Kidney (tissue), 14 donors: ENCODE data around the gene MAML3. TPM values are rescaled to one million over a fixed set of nuclear protein-coding genes. Genes with fewer than 3 reads are reported as not detected.

Experiments
- DNase-seq, 5 donors: peaks; one replicate each; pipeline ENCODE4 v3.0.0-alpha.2; 2013 to 2020
- FAIRE-seq: peaks from 2 replicates; lab custom pipeline; 2012; peaks lifted over from hg19 to GRCh38; lab: Jason Lieb, UNC
- H3K27ac ChIP-seq, 2 donors: one replicate each; pipeline ENCODE4 v1.7.0; 2013; ENCODE audit warnings: low read depth in 2 of 2, low read length in 2 of 2, inconsistent platforms in 1 of 2
- H3K27me3 ChIP-seq: one replicate; pipeline ENCODE4 v1.7.1; 2013; ENCODE audit warnings: low read length, inconsistent platforms; ENCODE audit not compliant: control insufficient read depth, insufficient read depth
- H3K36me3 ChIP-seq, 3 donors: one replicate each; pipeline versions ENCODE4 v1.7.0 to v1.7.1; 2013; ENCODE audit warnings: low read length in 3 of 3, control low read depth in 1 of 3, inconsistent platforms in 1 of 3; ENCODE audit not compliant: insufficient read depth in 3 of 3, control insufficient read depth in 2 of 3
- H3K4me1 ChIP-seq, 3 donors: one replicate each; pipeline versions ENCODE4 v1.7.0 to v1.7.1; 2013; ENCODE audit warnings: low read length in 3 of 3, inconsistent platforms in 1 of 3, low read depth in 1 of 3; ENCODE audit not compliant: control insufficient read depth in 2 of 3, insufficient read depth in 2 of 3
- H3K4me3 ChIP-seq, 3 donors: one replicate each; pipeline versions ENCODE4 v1.7.0 to v1.8.1; 2013; ENCODE audit warnings: low read length in 3 of 3, control low read depth in 1 of 3, inconsistent platforms in 1 of 3
- H3K9ac ChIP-seq, 3 donors: one replicate each; pipeline versions ENCODE4 v1.7.0 to v1.7.1; 2013; ENCODE audit warnings: low read length in 3 of 3, control low read depth in 1 of 3, inconsistent platforms in 1 of 3
- H3K9me3 ChIP-seq, 3 donors: one replicate each; pipeline versions ENCODE4 v1.7.0 to v1.7.1; 2013; ENCODE audit warnings: low read length in 3 of 3, control low read depth in 1 of 3, inconsistent platforms in 1 of 3; ENCODE audit not compliant: control insufficient read depth in 2 of 3, insufficient read depth in 1 of 3
- CTCF ChIP-seq: IDR thresholded peaks from 3 replicates; pipeline ENCODE4 v1.5.1; 2012; ENCODE audit warnings: mild to moderate bottlenecking, moderate library complexity, borderline replicate concordance; ENCODE audit not compliant: insufficient read depth; ENCODE audit errors: extremely low read depth
- intact Hi-C: fragments of 100-400 bp; cut with DNase I; formaldehyde crosslinking; loops from one replicate; pipeline ENCODE4 v1.11.1; 2022
- polyA plus RNA-seq: library from polyadenylated mRNA; stranded (reverse); fragments of 350-450 nt; fragmentation: Illumina TruSeq; extraction: RNeasy Lipid Tissue Mini Kit (QIAGEN cat#74804); gene quantifications from one replicate; pipeline ENCODE4 v1.2.3, GENCODE V29; 2014; ENCODE audit warnings: low read depth, low replicate concordance; ENCODE audit not compliant: insufficient read depth
- total RNA-seq: library from RNA; stranded (reverse); fragmentation: NEBNext Ultra II Directional; extraction: Animal tissue kit (Norgen Biotek cat#: 25700); gene quantifications from one replicate; pipeline ENCODE4 v1.2.1, GENCODE V29; 2021
- donor health status: control.
- donor health status: control.
- donor health status: control.
- donor health status: control.
- donor health status: control.
- donor health status: DM: yes; HTN: yes; CAD: no.
- donor health status: Normal renal cell carcinoma (clear cell type).

The MAML3 gene
- total and polyA plus RNA-seq, 2 donors from 2014 or later = 1.4 to 10.4 TPM

GRCh38 chr4:140125374-140125773 is 28.6 kb downstream of the MAML3 start:
- no peak overlapping the region for H3K27ac ChIP-seq
- H3K4me1 ChIP-seq = no peaks in the 10 kb centered on the region
- H3K9me3 ChIP-seq = no peaks in the 10 kb centered on the region
- H3K4me3 ChIP-seq = no peak overlapping the region
- no peaks in the 10 kb centered on the region for H3K36me3 ChIP-seq
- H3K27me3 ChIP-seq = no peaks in the 10 kb centered on the region
- no peak for FAIRE-seq
- intact Hi-C loops = no loop called here
- no peak for DNase-seq
- TF ChIP-seq CTCF = no peak
- no peak overlapping the region for H3K9ac ChIP-seq

DNA sequence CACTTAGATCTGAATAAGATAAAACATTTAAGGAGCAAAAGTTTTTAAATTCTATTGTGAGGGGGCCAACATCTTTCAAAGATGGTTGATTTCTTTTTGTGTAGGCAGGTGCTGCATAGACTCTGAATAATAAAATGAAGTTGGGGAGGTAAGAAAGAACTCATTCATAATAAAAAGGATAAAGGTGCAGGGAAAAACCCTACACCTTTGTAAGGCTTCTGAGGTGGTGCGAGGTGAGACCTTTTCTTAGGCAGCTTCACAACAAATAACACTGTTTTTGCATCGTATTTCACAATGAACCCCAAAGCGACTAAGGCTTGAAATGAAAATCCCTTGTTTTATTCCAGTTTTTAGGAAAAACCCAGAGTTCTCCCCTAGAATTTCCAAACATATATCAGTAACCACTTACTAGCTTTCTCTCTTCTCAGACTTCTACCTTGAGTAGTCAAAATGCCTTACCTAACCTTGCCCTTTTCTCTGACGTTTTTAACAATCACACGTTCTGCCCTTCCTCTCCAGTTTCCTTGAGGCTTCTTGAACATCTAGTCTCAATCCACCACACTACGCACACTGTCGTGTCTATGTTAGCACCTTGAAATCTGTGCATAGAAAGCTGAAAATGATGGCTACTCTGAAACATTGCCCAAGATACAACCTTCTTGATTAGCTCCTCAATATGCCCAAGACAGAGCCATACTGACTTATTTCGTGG is 30.2 kb downstream of the MAML3 start:
- Histone ChIP-seq H3K4me1 (no peaks in the 10 kb centered on the region), H3K9ac (no peak overlapping the region), H3K9me3 (no peaks in the 10 kb centered on the region), H3K27me3 (no peaks in the 10 kb centered on the region), H3K36me3 (no peaks in the 10 kb centered on the region), H3K27ac (no peak overlapping the region), H3K4me3 (no peak overlapping the region)
- intact Hi-C loops = no loop called here
- no peak for TF ChIP-seq CTCF
- DNase-seq (no peak), FAIRE-seq (no peak)

- no peak for FAIRE-seq
- Histone ChIP-seq H3K4me1 (no peaks in the 10 kb centered on the region), H3K27ac (no peak overlapping the region), H3K27me3 (no peaks in the 10 kb centered on the region), H3K4me3 (no peak overlapping the region), H3K9me3 (no peaks in the 10 kb centered on the region), H3K36me3 (no peaks in the 10 kb centered on the region), H3K9ac (no peak overlapping the region)
- no peak for TF ChIP-seq CTCF
- intact Hi-C loops = no loop called here
- no peak for DNase-seq
These were observed 31.1 kb downstream of the MAML3 start for GRCh38 chr4:140122891-140123290.
